ENCODE data around the gene MGMT.

GRCh38 chr10:129719889-129720590, 253.0 kb downstream of the MGMT start:
- TF ChIP-seq YY1 (IDR thresholded peaks at IDR 0.05; ENCODE audit: insufficient read depth, insufficient read length) (no peak), ZNF274 (IDR thresholded peaks at IDR 0.05; ENCODE audit: low read depth, low read length) (no peak), SUZ12 (IDR thresholded peaks at IDR 0.05; ENCODE audit: extremely low read depth, insufficient read depth, insufficient read length) (no peak)
